Neural cell (in vitro differentiated cells): ENCODE measurements around the gene ADORA1.

Experiments
- EP300 ChIP-seq: fragments of 450-650 bp; conservative IDR thresholded peaks from 2 replicates; pipeline ENCODE4 v1.6.1; 2014; ENCODE audit warnings: antibody characterized with exemption, mild to moderate bottlenecking, moderate library complexity; ENCODE audit not compliant: poor library complexity, severe bottlenecking
- EZH2 ChIP-seq: fragments of 200-600, 300-800 bp; shearing (Covaris generic), sonication (generic); IDR thresholded peaks from 2 replicates; pipeline ENCODE4 v1.6.1; 2014; ENCODE audit warnings: antibody characterized with exemption, low read length, borderline replicate concordance, mild to moderate bottlenecking; ENCODE audit not compliant: insufficient read depth, poor library complexity, severe bottlenecking
- MXI1 ChIP-seq: fragments of 450-650 bp; conservative IDR thresholded peaks from 2 replicates; pipeline ENCODE4 v1.6.1; 2014; ENCODE audit warnings: antibody characterized with exemption, mild to moderate bottlenecking; ENCODE audit not compliant: poor library complexity, severe bottlenecking
- POLR2AphosphoS5 ChIP-seq: IDR thresholded peaks from 2 replicates; pipeline ENCODE4 v1.6.1; 2012
- RAD21 ChIP-seq: fragments of 450-650 bp; conservative IDR thresholded peaks from 2 replicates; pipeline ENCODE4 v1.6.1; 2014; ENCODE audit warnings: antibody characterized with exemption, mild to moderate bottlenecking, moderate library complexity
- REST ChIP-seq: IDR thresholded peaks from 2 replicates; pipeline ENCODE4 v1.6.1; 2012; ENCODE audit warnings: borderline replicate concordance
- SMC3 ChIP-seq: fragments of 450-650 bp; conservative IDR thresholded peaks from 2 replicates; pipeline ENCODE4 v1.6.1; 2014; ENCODE audit warnings: antibody characterized with exemption, mild to moderate bottlenecking, moderate library complexity; ENCODE audit not compliant: poor library complexity
- TAF1 ChIP-seq: IDR thresholded peaks from 2 replicates; pipeline ENCODE4 v1.6.1; 2012; ENCODE audit warnings: low read depth
- TF ChIP-seq, protein P1 (sequence below): fragments of 450-650 bp; IDR thresholded peaks from 2 replicates; pipeline ENCODE4 v1.5.1; 2014; ENCODE audit warnings: antibody characterized with exemption, mild to moderate bottlenecking, moderate library complexity; ENCODE audit not compliant: poor library complexity, severe bottlenecking

DNA sequence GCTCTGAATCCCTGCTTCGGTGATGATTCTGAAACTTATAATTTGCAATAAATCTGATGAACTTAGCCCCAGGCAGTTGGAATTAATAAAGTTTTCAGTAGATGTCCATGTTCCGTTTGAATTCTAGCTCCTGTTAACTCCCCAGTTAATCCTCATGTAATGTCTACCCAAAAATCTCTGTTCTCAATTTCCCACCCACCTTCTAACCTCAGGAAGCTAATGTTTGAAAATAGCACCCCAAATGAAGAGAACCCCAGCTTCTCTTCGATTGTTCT, 45.4 kb upstream of the ADORA1 start:
- no peak for TF ChIP-seq POLR2AphosphoS5
- TF ChIP-seq REST, result no peak
- no peak for TF ChIP-seq SMC3
- no peak for TF ChIP-seq EZH2
- TF ChIP-seq, protein P1, sequence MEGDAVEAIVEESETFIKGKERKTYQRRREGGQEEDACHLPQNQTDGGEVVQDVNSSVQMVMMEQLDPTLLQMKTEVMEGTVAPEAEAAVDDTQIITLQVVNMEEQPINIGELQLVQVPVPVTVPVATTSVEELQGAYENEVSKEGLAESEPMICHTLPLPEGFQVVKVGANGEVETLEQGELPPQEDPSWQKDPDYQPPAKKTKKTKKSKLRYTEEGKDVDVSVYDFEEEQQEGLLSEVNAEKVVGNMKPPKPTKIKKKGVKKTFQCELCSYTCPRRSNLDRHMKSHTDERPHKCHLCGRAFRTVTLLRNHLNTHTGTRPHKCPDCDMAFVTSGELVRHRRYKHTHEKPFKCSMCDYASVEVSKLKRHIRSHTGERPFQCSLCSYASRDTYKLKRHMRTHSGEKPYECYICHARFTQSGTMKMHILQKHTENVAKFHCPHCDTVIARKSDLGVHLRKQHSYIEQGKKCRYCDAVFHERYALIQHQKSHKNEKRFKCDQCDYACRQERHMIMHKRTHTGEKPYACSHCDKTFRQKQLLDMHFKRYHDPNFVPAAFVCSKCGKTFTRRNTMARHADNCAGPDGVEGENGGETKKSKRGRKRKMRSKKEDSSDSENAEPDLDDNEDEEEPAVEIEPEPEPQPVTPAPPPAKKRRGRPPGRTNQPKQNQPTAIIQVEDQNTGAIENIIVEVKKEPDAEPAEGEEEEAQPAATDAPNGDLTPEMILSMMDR, result no peak
- no peak for TF ChIP-seq MXI1
- no peak for TF ChIP-seq TAF1
- no peak for TF ChIP-seq EP300
- no peak for TF ChIP-seq RAD21
